Measurements from ENCODE around the gene SEC23IP. TPM values are rescaled to one million over a fixed set of nuclear protein-coding genes. Genes with fewer than 3 reads are reported as not detected.

The SEC23IP gene
- total RNA-seq, 4 donors from 2014 or later: 8.7 to 70.9 (median 26.5) TPM

DNA sequence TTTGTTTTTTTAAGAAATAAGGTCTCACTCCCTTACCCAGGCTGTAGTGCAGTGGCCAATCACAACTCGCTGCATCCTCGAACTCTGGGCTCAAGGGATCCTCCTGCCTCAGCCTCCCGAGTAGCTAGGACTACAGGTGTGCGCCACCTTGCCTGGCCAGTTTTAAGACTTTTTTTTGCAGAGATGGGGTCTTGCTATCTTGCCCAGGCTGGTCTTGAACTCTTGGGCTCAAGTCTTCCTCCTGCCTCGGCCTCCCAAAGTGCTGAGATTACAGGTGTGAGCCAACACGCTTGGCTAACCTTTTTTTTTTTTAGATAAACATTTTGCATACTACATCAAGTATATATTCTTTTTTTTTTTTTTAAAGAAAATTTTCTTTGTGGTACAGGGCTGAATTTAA is 18.2 kb downstream of the SEC23IP start:
- Histone ChIP-seq H3K27me3 (no peaks in the 10 kb centered on the region), H3K27ac (no peak overlapping the region), H3K4me3 (no peak overlapping the region), H3K9me3 (no peaks in the 10 kb centered on the region), H3K36me3 (no peaks in the 10 kb centered on the region), H3K4me1 (no peaks in the 10 kb centered on the region)
- DNase-seq: no peak
- intact Hi-C loops (cut with DNase I; ENCODE audit: low total_unique reads): no loop called here
- no peak for TF ChIP-seq CTCF (IDR thresholded peaks at IDR 0.05)
- no peak for TF ChIP-seq POLR2A (IDR thresholded peaks at IDR 0.05)

DNA sequence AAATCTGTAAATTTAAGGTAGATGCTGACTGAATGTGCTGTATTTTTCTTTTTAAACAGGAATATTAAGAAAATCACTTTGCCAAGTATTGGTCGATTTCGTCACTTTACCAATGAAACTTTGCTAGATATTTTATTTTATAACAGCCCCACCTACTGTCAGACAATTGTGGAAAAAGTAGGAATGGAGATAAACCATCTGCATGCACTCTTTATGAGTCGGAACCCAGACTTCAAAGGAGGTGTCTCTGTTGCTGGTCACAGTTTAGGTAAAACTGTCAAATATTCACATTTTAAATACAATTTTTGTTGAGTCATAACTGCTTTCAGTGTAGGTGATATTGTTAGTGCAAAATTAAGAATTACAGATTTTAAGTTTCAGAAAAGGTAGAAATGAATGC is 25.2 kb downstream of the SEC23IP start:
- DNase-seq: no peak
- Histone ChIP-seq H3K36me3 (no peaks in the 10 kb centered on the region), H3K27ac (no peak overlapping the region), H3K4me1 (no peaks in the 10 kb centered on the region), H3K9me3 (no peaks in the 10 kb centered on the region), H3K4me3 (no peak overlapping the region), H3K27me3 (no peaks in the 10 kb centered on the region)
- intact Hi-C loops (cut with DNase I; ENCODE audit: low total_unique reads): no loop called here
- TF ChIP-seq CTCF (IDR thresholded peaks at IDR 0.05) (no peak), POLR2A (IDR thresholded peaks at IDR 0.05) (no peak)

DNA sequence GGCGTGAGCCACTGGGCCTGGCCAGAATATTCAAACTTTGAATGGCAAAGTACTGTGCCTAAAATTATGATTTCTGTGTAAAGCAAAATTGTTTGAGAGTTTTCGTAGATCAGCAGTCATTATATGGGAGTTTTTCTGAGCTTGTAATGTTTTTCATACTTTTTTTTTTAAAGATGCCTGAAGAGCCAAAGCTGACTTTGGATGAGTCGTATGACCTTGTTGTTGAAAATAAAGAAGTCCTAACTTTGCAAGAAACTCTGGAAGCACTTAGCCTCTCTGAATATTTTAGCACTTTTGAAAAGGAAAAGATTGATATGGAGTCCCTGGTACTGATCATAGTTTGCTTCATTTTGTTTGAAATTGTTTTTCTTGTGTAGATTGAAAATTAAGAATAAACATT is 26.7 kb downstream of the SEC23IP start:
- Histone ChIP-seq H3K4me1 (no peaks in the 10 kb centered on the region), H3K27me3 (no peaks in the 10 kb centered on the region), H3K27ac (no peak overlapping the region), H3K36me3 (no peaks in the 10 kb centered on the region), H3K4me3 (no peak overlapping the region), H3K9me3 (no peaks in the 10 kb centered on the region)
- DNase-seq: no peak
- intact Hi-C loops (cut with DNase I; ENCODE audit: low total_unique reads): no loop called here
- TF ChIP-seq CTCF (IDR thresholded peaks at IDR 0.05) (no peak), POLR2A (IDR thresholded peaks at IDR 0.05) (no peak)

- intact Hi-C loops (cut with DNase I; ENCODE audit: low total_unique reads): no loop called here
- TF ChIP-seq POLR2A (IDR thresholded peaks at IDR 0.05): no peak
- TF ChIP-seq CTCF (IDR thresholded peaks at IDR 0.05): no peak
- Histone ChIP-seq H3K4me3 (no peak overlapping the region), H3K27ac (no peak overlapping the region), H3K27me3 (no peaks in the 10 kb centered on the region), H3K4me1 (no peaks in the 10 kb centered on the region), H3K36me3 (no peaks in the 10 kb centered on the region), H3K9me3 (no peaks in the 10 kb centered on the region)
- no peak for DNase-seq
These were observed 27.3 kb downstream of the SEC23IP start for GRCh38 chr10:119919826-119920225.

- H3K4me3 ChIP-seq: no peak overlapping the region
- H3K9me3 ChIP-seq: no peaks in the 10 kb centered on the region
- no peaks in the 10 kb centered on the region for H3K27me3 ChIP-seq
- no peaks in the 10 kb centered on the region for H3K36me3 ChIP-seq
- intact Hi-C loops (cut with DNase I; ENCODE audit: low total_unique reads): no loop called here
- no peak overlapping the region for H3K27ac ChIP-seq
- no peaks in the 10 kb centered on the region for H3K4me1 ChIP-seq
- DNase-seq: no peak
- TF ChIP-seq POLR2A (IDR thresholded peaks at IDR 0.05) (no peak), CTCF (IDR thresholded peaks at IDR 0.05) (no peak)
These were observed 35.9 kb downstream of the SEC23IP start for GRCh38 chr10:119928411-119928810.
